ENCODE measurements around the gene DCBLD2. TPM values are rescaled to one million over a fixed set of nuclear protein-coding genes. Genes with fewer than 3 reads are reported as not detected.

The DCBLD2 gene
- total RNA-seq, 1 experiment from 2014 or later: 0.22 TPM

DNA sequence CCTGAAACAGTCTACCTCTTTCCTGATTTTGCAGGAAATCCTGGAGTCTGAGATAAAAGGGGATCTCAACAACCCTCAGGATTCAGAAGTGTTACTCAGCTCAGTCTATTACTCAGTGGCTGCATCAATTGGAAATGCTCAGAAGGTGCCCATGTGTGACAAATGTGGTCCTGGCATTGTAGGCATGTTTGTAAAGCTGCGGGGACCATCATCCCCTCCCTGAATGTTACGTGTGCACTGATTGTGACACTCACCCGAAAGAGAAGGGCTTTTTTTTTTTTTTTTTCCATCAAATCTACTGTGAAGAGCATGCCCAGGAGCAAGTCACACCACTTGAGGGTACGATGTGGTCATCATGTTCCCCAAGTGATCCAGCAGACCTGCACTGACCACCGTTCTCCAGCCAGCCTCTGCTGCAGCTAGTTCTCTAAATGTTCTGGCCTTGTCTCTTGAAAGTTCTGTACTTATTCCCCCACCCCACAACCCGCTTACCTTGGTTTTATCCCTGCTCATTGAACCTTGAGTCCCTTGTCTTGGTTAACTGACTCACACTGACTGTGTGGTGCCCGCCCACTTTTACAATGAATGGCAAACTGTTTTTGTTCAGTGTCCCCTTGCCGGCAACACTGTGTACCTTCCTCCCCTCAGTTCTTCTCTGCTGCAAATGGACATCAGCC, 118.5 kb downstream of the DCBLD2 start:
- Histone ChIP-seq H3K79me2 (ENCODE audit: low read length) (no peaks in the 10 kb centered on the region), H4K20me1 (ENCODE audit: insufficient read depth, low read depth, low read length) (no peaks in the 10 kb centered on the region)

GRCh38 chr3:98780343-98780742, 121.2 kb downstream of the DCBLD2 start:
- H3K4me2 ChIP-seq (ENCODE audit: low read depth, low read length, poor library complexity, severe bottlenecking): no peak overlapping the region
- no peaks in the 10 kb centered on the region for H3K27me3 ChIP-seq (ENCODE audit: low read length)
- H3K4me3 ChIP-seq (ENCODE audit: low read length): no peak overlapping the region
- no peaks in the 10 kb centered on the region for H3K36me3 ChIP-seq (ENCODE audit: insufficient read depth, low read length)
- no peak overlapping the region for H3K27ac ChIP-seq (ENCODE audit: low read length)
- no peaks in the 10 kb centered on the region for H3K9me2 ChIP-seq (replicated peaks; ENCODE audit: insufficient read depth, low read length)
- no peak overlapping the region for H3K9ac ChIP-seq (ENCODE audit: low read length)
- no peak for DNase-seq
- no peaks in the 10 kb centered on the region for H3K79me2 ChIP-seq (ENCODE audit: low read length)
- H2AFZ ChIP-seq (ENCODE audit: low read length): no peak overlapping the region
- no peaks in the 10 kb centered on the region for H3K9me3 ChIP-seq (ENCODE audit: low read length)
- no peaks in the 10 kb centered on the region for H3K4me1 ChIP-seq (ENCODE audit: low read length)
- no peaks in the 10 kb centered on the region for H4K20me1 ChIP-seq (ENCODE audit: insufficient read depth, low read depth, low read length)

More for the DNA sequence above, 118.5 kb downstream of the DCBLD2 start:
- Histone ChIP-seq H3K9ac (ENCODE audit: low read length) (no peak overlapping the region), H3K9me3 (ENCODE audit: low read length) (no peaks in the 10 kb centered on the region), H3K27me3 (ENCODE audit: low read length) (no peaks in the 10 kb centered on the region), H3K4me3 (ENCODE audit: low read length) (no peak overlapping the region), H3K4me1 (ENCODE audit: low read length) (no peaks in the 10 kb centered on the region), H3K9me2 (replicated peaks; ENCODE audit: insufficient read depth, low read length) (no peaks in the 10 kb centered on the region), H3K4me2 (ENCODE audit: low read depth, low read length, poor library complexity, severe bottlenecking) (no peak overlapping the region), H2AFZ (ENCODE audit: low read length) (no peak overlapping the region), H3K27ac (ENCODE audit: low read length) (no peak overlapping the region), H3K36me3 (ENCODE audit: insufficient read depth, low read length) (no peaks in the 10 kb centered on the region)
- DNase-seq: no peak

DNA sequence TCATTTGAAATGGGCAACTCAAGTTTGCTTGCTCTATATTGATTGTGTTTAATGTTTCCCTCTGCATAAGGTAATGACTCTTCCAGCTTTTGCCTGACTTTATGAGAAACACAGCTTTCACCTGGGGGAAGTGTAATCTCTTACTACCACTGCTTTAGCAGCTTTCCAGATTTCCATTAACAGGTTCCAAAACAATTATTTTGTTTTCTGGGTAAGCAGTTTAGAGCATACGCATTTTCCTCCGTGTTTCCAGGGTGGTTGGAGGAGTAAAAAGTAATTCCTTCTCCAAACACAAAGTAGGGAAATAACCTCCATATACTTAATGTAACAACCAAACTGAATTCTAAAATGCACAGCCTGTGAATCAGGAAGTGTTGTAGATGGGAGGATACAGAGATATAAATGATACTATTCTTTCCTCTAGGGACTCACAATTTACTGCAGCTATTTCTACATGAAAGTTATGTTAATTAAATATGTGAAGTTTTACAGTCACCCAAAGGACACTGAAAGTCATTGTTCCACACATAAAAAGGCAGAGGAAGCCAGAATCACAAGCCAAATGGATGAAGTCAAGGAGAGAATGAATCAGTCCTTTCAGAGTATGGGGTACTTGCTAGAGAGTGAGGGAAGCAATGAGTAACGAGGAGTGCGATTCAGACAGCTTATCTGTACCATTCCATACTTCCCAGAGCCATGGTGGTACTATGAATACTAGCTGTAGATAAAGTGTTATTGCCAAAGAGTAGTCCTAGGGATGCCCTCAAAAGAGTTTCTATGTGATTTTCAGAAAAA, 121.8 kb downstream of the DCBLD2 start:
- Histone ChIP-seq H3K9me3 (ENCODE audit: low read length) (no peaks in the 10 kb centered on the region), H3K4me2 (ENCODE audit: low read depth, low read length, poor library complexity, severe bottlenecking) (no peak overlapping the region), H4K20me1 (ENCODE audit: insufficient read depth, low read depth, low read length) (no peaks in the 10 kb centered on the region), H3K27me3 (ENCODE audit: low read length) (no peaks in the 10 kb centered on the region), H3K9ac (ENCODE audit: low read length) (no peak overlapping the region), H3K4me3 (ENCODE audit: low read length) (no peak overlapping the region), H3K36me3 (ENCODE audit: insufficient read depth, low read length) (no peaks in the 10 kb centered on the region), H3K79me2 (ENCODE audit: low read length) (no peaks in the 10 kb centered on the region), H2AFZ (ENCODE audit: low read length) (no peak overlapping the region), H3K27ac (ENCODE audit: low read length) (no peak overlapping the region), H3K9me2 (replicated peaks; ENCODE audit: insufficient read depth, low read length) (no peaks in the 10 kb centered on the region), H3K4me1 (ENCODE audit: low read length) (no peaks in the 10 kb centered on the region)
- no peak for DNase-seq

GRCh38 chr3:98778852-98779413, 122.6 kb downstream of the DCBLD2 start:
- Histone ChIP-seq H3K79me2 (ENCODE audit: low read length) (no peaks in the 10 kb centered on the region), H3K4me2 (ENCODE audit: low read depth, low read length, poor library complexity, severe bottlenecking) (no peak overlapping the region), H3K27ac (ENCODE audit: low read length) (no peak overlapping the region), H3K4me1 (ENCODE audit: low read length) (no peaks in the 10 kb centered on the region), H3K9me3 (ENCODE audit: low read length) (no peaks in the 10 kb centered on the region), H3K9ac (ENCODE audit: low read length) (no peak overlapping the region), H3K36me3 (ENCODE audit: insufficient read depth, low read length) (no peaks in the 10 kb centered on the region), H3K4me3 (ENCODE audit: low read length) (no peak overlapping the region), H3K9me2 (replicated peaks; ENCODE audit: insufficient read depth, low read length) (no peaks in the 10 kb centered on the region), H4K20me1 (ENCODE audit: insufficient read depth, low read depth, low read length) (no peaks in the 10 kb centered on the region), H2AFZ (ENCODE audit: low read length) (no peak overlapping the region), H3K27me3 (ENCODE audit: low read length) (no peaks in the 10 kb centered on the region)
- DNase-seq: peak; percentile 14

DNA sequence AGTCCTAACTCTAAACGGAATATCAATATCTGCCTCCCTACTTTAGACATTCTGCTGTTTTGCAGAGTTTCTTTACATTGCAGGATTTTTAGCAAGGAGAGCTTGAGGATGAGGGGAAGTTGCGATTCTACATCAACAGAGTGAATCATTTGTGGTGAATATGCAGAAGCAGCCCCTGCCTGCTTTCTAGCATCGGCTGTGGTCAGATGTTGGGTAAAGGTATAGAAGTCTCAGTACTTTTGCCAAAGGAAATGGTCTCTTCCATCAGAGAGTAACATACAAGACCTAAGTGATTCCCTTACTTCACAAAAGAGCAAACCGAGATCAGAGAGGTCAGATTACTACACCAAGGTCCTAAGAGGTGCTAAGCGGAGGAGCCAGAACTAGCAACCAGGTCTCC, 123.1 kb downstream of the DCBLD2 start:
- Histone ChIP-seq H2AFZ (ENCODE audit: low read length) (no peak overlapping the region), H3K9me3 (ENCODE audit: low read length) (no peaks in the 10 kb centered on the region), H3K27me3 (ENCODE audit: low read length) (no peaks in the 10 kb centered on the region), H3K4me3 (ENCODE audit: low read length) (no peak overlapping the region), H3K4me2 (ENCODE audit: low read depth, low read length, poor library complexity, severe bottlenecking) (no peak overlapping the region), H3K9me2 (replicated peaks; ENCODE audit: insufficient read depth, low read length) (no peaks in the 10 kb centered on the region), H3K36me3 (ENCODE audit: insufficient read depth, low read length) (no peaks in the 10 kb centered on the region), H3K9ac (ENCODE audit: low read length) (no peak overlapping the region), H3K4me1 (ENCODE audit: low read length) (no peaks in the 10 kb centered on the region), H3K79me2 (ENCODE audit: low read length) (no peaks in the 10 kb centered on the region), H3K27ac (ENCODE audit: low read length) (no peak overlapping the region), H4K20me1 (ENCODE audit: insufficient read depth, low read depth, low read length) (no peaks in the 10 kb centered on the region)
- DNase-seq: no peak

GRCh38 chr3:98777801-98778220, 123.7 kb downstream of the DCBLD2 start:
- H4K20me1 ChIP-seq (ENCODE audit: insufficient read depth, low read depth, low read length): no peaks in the 10 kb centered on the region

GRCh38 chr3:98777286-98777685, 124.2 kb downstream of the DCBLD2 start:
- H3K9ac ChIP-seq (ENCODE audit: low read length): no peak overlapping the region
- H3K4me3 ChIP-seq (ENCODE audit: low read length): no peak overlapping the region
- H3K27ac ChIP-seq (ENCODE audit: low read length): no peak overlapping the region
- no peaks in the 10 kb centered on the region for H3K9me3 ChIP-seq (ENCODE audit: low read length)
- no peaks in the 10 kb centered on the region for H3K36me3 ChIP-seq (ENCODE audit: insufficient read depth, low read length)
- H2AFZ ChIP-seq (ENCODE audit: low read length): no peak overlapping the region
- H3K4me1 ChIP-seq (ENCODE audit: low read length): no peaks in the 10 kb centered on the region
- H3K9me2 ChIP-seq (replicated peaks; ENCODE audit: insufficient read depth, low read length): no peaks in the 10 kb centered on the region
- no peaks in the 10 kb centered on the region for H3K79me2 ChIP-seq (ENCODE audit: low read length)
- H4K20me1 ChIP-seq (ENCODE audit: insufficient read depth, low read depth, low read length): no peaks in the 10 kb centered on the region
- no peaks in the 10 kb centered on the region for H3K27me3 ChIP-seq (ENCODE audit: low read length)
- no peak for DNase-seq
- H3K4me2 ChIP-seq (ENCODE audit: low read depth, low read length, poor library complexity, severe bottlenecking): no peak overlapping the region

More at GRCh38 chr3:98777801-98778220, 123.7 kb downstream of the DCBLD2 start:
- no peak overlapping the region for H3K27ac ChIP-seq (ENCODE audit: low read length)
- H3K9me2 ChIP-seq (replicated peaks; ENCODE audit: insufficient read depth, low read length): no peaks in the 10 kb centered on the region
- no peaks in the 10 kb centered on the region for H3K79me2 ChIP-seq (ENCODE audit: low read length)
- H2AFZ ChIP-seq (ENCODE audit: low read length): no peak overlapping the region
- no peaks in the 10 kb centered on the region for H3K36me3 ChIP-seq (ENCODE audit: insufficient read depth, low read length)
- H3K4me1 ChIP-seq (ENCODE audit: low read length): no peaks in the 10 kb centered on the region
- DNase-seq: peak; percentile 10
- H3K4me2 ChIP-seq (ENCODE audit: low read depth, low read length, poor library complexity, severe bottlenecking): no peak overlapping the region
- H3K9me3 ChIP-seq (ENCODE audit: low read length): no peaks in the 10 kb centered on the region
- no peak overlapping the region for H3K9ac ChIP-seq (ENCODE audit: low read length)
- no peaks in the 10 kb centered on the region for H3K27me3 ChIP-seq (ENCODE audit: low read length)
- H3K4me3 ChIP-seq (ENCODE audit: low read length): no peak overlapping the region

DNA sequence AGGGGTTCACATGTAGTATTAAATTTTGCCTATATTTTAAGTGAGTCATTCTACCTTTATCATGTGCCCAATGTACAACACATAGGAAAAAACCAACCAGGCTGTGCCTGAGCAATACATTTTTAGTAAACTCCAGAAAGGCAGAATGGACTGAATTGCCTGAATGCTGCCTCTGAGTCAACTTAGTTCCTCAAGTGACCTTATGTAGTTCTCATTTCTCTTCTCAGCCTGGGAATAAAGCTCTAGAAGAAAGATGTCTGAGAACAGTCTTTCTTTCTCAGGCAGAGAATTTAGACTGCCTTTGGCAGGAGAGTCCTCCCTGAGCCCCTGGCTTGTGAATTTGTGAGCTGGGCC, 125.4 kb downstream of the DCBLD2 start:
- DNase-seq: no peak
- Histone ChIP-seq H3K9me2 (replicated peaks; ENCODE audit: insufficient read depth, low read length) (no peaks in the 10 kb centered on the region), H2AFZ (ENCODE audit: low read length) (no peak overlapping the region), H4K20me1 (ENCODE audit: insufficient read depth, low read depth, low read length) (no peaks in the 10 kb centered on the region), H3K4me1 (ENCODE audit: low read length) (no peaks in the 10 kb centered on the region), H3K27me3 (ENCODE audit: low read length) (no peaks in the 10 kb centered on the region), H3K4me3 (ENCODE audit: low read length) (no peak overlapping the region), H3K27ac (ENCODE audit: low read length) (no peak overlapping the region), H3K79me2 (ENCODE audit: low read length) (no peaks in the 10 kb centered on the region), H3K36me3 (ENCODE audit: insufficient read depth, low read length) (no peaks in the 10 kb centered on the region), H3K9ac (ENCODE audit: low read length) (no peak overlapping the region), H3K4me2 (ENCODE audit: low read depth, low read length, poor library complexity, severe bottlenecking) (no peak overlapping the region), H3K9me3 (ENCODE audit: low read length) (no peaks in the 10 kb centered on the region)
